Measurements from ENCODE around the gene COL19A1. TPM values are rescaled to one million over a fixed set of nuclear protein-coding genes. Genes with fewer than 3 reads are reported as not detected.

Gene COL19A1
- total RNA-seq, 2 donors from 2014 or later, result 0.42 TPM; not detected in 1

- DNase-seq (ENCODE audit: low spot score) (no peak), ATAC-seq (no peak)
- H3K36me3 Mint-ChIP-seq, result no peaks in the 10 kb centered on the region
- no peak overlapping the region for H3K4me3 Mint-ChIP-seq
- H3K27ac Mint-ChIP-seq, result no peak overlapping the region
- H3K4me1 Mint-ChIP-seq (ENCODE audit: low read depth in 2 of 2), result no peaks in the 10 kb centered on the region
- H3K9me3 Mint-ChIP-seq, result no peaks in the 10 kb centered on the region
- H3K27me3 Mint-ChIP-seq, result no peaks in the 10 kb centered on the region
Observed at GRCh38 chr6:70045413-70045812, 179.1 kb downstream of the COL19A1 start.

- Mint-ChIP-seq H3K4me1 (ENCODE audit: low read depth in 2 of 2) (no peaks in the 10 kb centered on the region), H3K9me3 (no peaks in the 10 kb centered on the region), H3K36me3 (no peaks in the 10 kb centered on the region), H3K27ac (no peak overlapping the region), H3K4me3 (no peak overlapping the region), H3K27me3 (no peaks in the 10 kb centered on the region)
- ATAC-seq, result no peak
- no peak for DNase-seq (ENCODE audit: low spot score)
Observed at GRCh38 chr6:70051197-70052124, 185.1 kb downstream of the COL19A1 start.

DNA sequence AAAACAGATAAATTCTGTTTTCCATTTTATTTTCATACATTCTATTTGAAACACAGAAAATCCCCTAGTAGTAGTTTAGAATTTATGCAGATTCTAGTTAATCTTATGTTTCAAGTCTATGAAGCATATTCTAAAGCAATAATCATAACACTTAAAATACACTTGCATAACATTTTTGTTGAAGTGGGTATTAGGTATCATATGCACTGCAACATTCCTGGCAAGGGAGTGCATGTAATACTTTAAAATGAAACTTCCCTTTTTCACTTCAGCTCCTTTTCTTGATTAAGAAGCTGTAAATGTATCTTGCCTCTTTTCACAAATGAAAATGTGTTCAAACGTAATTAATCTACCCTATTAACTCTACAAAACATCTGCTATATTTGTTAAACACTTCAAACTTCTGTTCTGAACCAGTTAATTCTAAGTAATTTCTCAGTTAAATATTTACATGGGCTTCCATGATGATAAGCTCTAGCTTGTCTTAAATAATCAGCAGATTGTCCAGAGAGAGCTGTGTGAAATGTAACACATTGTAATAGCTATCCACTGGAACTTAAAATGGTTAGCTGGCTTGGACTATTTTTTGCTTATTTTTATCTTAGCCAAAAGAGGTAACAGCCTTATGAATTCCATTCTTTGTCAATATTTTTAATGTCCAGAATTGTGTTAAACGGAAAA lies 192.8 kb downstream of the COL19A1 start:
- no peak for DNase-seq (ENCODE audit: low spot score)
- no peak overlapping the region for H3K4me3 Mint-ChIP-seq
- ATAC-seq, result no peak
- H3K4me1 Mint-ChIP-seq (ENCODE audit: low read depth in 2 of 2), result no peaks in the 10 kb centered on the region
- no peaks in the 10 kb centered on the region for H3K36me3 Mint-ChIP-seq
- no peaks in the 10 kb centered on the region for H3K27me3 Mint-ChIP-seq
- no peak overlapping the region for H3K27ac Mint-ChIP-seq
- peaks cover 10% of the 10 kb centered on the region for H3K9me3 Mint-ChIP-seq

DNA sequence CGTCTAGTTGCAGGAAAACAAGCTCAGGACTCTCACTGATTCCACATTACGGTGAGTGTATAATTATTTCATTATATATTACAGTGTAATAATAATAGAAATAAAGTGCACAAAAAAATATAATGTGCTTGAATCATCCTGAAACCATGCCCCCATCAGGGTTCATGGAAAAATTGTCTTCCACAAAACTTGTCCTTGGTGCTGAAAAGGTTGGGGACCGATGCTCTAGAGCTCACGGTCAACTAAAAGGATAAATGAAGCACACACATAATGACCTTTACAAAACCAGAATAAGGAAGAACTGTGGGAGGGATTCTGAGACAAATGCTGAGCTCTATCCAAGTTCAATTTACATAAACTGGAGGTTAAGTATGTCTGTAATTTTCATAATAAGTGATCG lies 194.3 kb downstream of the COL19A1 start:
- no peaks in the 10 kb centered on the region for H3K36me3 Mint-ChIP-seq
- no peak overlapping the region for H3K4me3 Mint-ChIP-seq
- no peak for ATAC-seq
- DNase-seq (ENCODE audit: low spot score), result no peak
- H3K4me1 Mint-ChIP-seq (ENCODE audit: low read depth in 2 of 2), result no peaks in the 10 kb centered on the region
- H3K9me3 Mint-ChIP-seq, result peaks cover 10% of the 10 kb centered on the region
- no peak overlapping the region for H3K27ac Mint-ChIP-seq
- H3K27me3 Mint-ChIP-seq, result no peaks in the 10 kb centered on the region

GRCh38 chr6:70061546-70061945 lies 195.2 kb downstream of the COL19A1 start:
- DNase-seq (ENCODE audit: low spot score) (no peak), ATAC-seq (no peak)
- Mint-ChIP-seq H3K4me1 (ENCODE audit: low read depth in 2 of 2) (no peaks in the 10 kb centered on the region), H3K4me3 (no peak overlapping the region), H3K36me3 (no peaks in the 10 kb centered on the region), H3K27ac (no peak overlapping the region), H3K9me3 (peaks cover 10% of the 10 kb centered on the region), H3K27me3 (no peaks in the 10 kb centered on the region)

DNA sequence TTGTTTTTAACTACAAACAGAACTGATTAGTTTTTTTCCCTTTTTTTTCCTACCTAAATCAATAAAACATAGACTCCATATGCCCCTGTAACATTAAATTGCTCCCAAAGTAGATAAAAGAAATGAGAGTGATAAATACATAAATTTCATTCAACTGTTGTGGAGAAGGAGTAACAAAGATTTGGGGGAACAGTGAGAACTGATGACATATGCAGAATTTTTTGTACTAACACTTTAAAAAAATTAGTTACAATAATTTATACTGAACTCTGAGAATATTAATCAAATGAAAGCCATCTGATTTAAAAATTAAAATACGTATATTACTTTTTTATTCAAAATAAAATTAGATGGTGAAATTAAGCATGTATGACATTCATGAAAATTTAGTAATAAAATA lies 195.7 kb downstream of the COL19A1 start:
- Mint-ChIP-seq H3K27me3 (no peaks in the 10 kb centered on the region), H3K27ac (no peak overlapping the region), H3K36me3 (no peaks in the 10 kb centered on the region), H3K9me3 (peaks cover 12% of the 10 kb centered on the region), H3K4me1 (ENCODE audit: low read depth in 2 of 2) (no peaks in the 10 kb centered on the region), H3K4me3 (no peak overlapping the region)
- ATAC-seq (no peak), DNase-seq (ENCODE audit: low spot score) (no peak)

DNA sequence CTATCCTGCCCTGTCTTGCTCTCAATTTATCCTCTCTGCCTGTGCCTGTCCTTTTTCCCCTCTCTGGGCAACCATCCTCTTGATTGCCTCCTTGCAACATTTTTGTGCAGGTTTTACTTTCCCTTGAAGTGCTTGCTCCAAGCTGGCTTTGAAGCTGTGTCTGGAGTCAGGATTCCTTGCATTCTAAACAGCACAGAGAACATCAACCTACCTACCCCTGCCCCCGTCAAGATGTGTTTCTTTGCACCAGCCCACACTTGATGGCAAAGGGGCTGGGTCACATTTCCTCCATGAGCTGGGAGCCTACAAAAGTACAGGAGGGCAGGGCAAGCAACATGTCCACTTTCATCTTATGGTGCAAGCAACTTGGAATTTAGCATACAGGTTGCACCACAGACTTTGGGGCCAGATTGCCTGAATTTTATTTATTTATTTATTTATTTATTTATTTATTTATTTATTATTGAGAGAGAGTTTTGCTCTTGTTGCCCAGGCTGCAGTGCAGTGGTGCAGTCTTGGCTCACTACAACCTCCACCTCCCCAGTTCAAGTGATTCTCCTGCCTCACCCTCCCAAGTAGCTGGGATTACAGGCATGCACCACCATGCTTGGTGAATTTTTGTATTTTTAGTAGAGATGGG lies 206.3 kb downstream of the COL19A1 start:
- no peaks in the 10 kb centered on the region for H3K4me1 Mint-ChIP-seq (ENCODE audit: low read depth in 2 of 2)
- no peaks in the 10 kb centered on the region for H3K27me3 Mint-ChIP-seq
- DNase-seq (ENCODE audit: low spot score) (no peak), ATAC-seq (no peak)
- H3K27ac Mint-ChIP-seq, result no peak overlapping the region
- H3K4me3 Mint-ChIP-seq, result no peak overlapping the region
- H3K36me3 Mint-ChIP-seq, result no peaks in the 10 kb centered on the region
- peaks cover 8% of the 10 kb centered on the region for H3K9me3 Mint-ChIP-seq

DNA sequence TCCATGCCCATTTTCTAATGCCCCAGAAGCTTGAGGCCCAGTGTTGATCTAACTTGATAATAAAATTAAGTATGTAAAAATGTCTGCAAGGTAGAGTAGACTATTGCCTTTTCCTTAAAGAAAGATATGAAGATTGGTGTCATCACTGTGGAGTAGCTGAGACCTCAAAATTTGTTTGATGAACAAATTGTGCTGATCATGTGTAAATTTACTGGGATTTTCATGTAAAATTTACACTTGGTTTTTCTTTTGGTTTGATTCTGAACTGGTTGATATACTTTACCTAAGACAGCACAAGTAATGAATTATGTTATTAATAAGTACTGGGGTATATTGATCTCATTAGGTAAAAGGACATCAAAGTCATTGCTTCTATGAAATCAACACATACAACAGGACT lies 207.3 kb downstream of the COL19A1 start:
- no peaks in the 10 kb centered on the region for H3K36me3 Mint-ChIP-seq
- H3K4me3 Mint-ChIP-seq, result no peak overlapping the region
- ATAC-seq (no peak), DNase-seq (ENCODE audit: low spot score) (no peak)
- no peaks in the 10 kb centered on the region for H3K4me1 Mint-ChIP-seq (ENCODE audit: low read depth in 2 of 2)
- H3K9me3 Mint-ChIP-seq, result peaks cover 8% of the 10 kb centered on the region
- no peak overlapping the region for H3K27ac Mint-ChIP-seq
- H3K27me3 Mint-ChIP-seq, result no peaks in the 10 kb centered on the region

- Mint-ChIP-seq H3K27me3 (no peaks in the 10 kb centered on the region), H3K36me3 (no peaks in the 10 kb centered on the region), H3K9me3 (peaks cover 4% of the 10 kb centered on the region), H3K4me1 (ENCODE audit: low read depth in 2 of 2) (no peaks in the 10 kb centered on the region), H3K27ac (no peak overlapping the region), H3K4me3 (no peak overlapping the region)
- ATAC-seq (no peak), DNase-seq (ENCODE audit: low spot score) (no peak)
Observed at GRCh38 chr6:70079241-70079640, 212.9 kb downstream of the COL19A1 start.

DNA sequence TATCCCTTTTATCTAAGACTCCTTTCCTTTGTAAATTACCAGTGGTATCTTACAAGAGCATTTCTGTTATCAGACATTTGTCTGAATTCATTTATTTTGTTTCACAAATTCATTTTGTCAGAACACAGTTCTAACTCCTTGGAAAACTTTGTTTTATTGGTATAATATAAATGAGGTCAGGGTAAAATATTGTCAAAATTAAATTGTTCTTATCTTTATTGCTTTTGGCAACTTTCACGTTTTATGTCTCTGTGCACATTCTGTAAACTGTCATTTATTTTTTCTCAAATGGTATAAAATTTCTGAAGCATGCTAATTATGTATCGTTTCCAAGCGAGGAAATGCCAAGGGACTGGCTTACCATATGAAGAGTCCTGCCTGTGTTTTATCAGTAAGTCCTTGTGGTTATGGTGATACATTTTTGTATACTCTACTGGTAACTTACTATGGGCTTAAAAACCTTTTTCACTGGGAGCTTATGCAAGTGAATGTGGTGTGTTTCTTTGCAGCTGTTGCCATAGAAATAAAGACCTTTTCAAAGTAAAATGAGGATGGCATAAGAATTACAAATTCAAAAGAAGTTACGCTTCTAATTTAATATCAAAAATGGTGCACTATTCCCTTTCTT lies 214.2 kb downstream of the COL19A1 start:
- ATAC-seq, result no peak
- Mint-ChIP-seq H3K9me3 (peaks cover 4% of the 10 kb centered on the region), H3K27ac (no peak overlapping the region), H3K4me1 (ENCODE audit: low read depth in 2 of 2) (no peaks in the 10 kb centered on the region), H3K4me3 (no peak overlapping the region), H3K36me3 (no peaks in the 10 kb centered on the region), H3K27me3 (no peaks in the 10 kb centered on the region)
- DNase-seq (ENCODE audit: low spot score), result no peak

DNA sequence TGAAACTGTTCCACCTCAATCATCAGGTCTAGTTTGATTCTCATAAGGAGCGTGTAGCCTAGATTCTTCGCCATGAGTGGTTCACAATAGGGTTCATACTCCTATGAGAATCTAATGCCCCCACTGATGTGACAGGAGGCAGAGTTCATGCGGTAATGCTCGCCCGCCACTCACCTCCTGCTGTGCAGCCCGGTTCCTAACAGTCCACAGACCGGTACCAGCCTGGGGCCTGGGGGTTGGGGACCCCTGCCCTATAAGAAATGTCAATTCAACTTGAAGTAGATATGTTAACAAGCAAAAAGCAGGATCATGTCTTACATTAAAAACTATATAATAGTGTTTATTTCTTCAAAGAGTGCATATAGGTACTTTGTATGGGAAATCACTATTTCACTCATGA lies 216.5 kb downstream of the COL19A1 start:
- no peak overlapping the region for H3K27ac Mint-ChIP-seq
- no peaks in the 10 kb centered on the region for H3K36me3 Mint-ChIP-seq
- DNase-seq (ENCODE audit: low spot score), result no peak
- ATAC-seq, result no peak
- H3K4me1 Mint-ChIP-seq (ENCODE audit: low read depth in 2 of 2), result no peaks in the 10 kb centered on the region
- H3K9me3 Mint-ChIP-seq, result peaks cover 4% of the 10 kb centered on the region
- no peak overlapping the region for H3K4me3 Mint-ChIP-seq
- no peaks in the 10 kb centered on the region for H3K27me3 Mint-ChIP-seq

GRCh38 chr6:70086806-70087205 lies 220.4 kb downstream of the COL19A1 start:
- Mint-ChIP-seq H3K27me3 (no peaks in the 10 kb centered on the region), H3K36me3 (no peaks in the 10 kb centered on the region), H3K27ac (no peak overlapping the region), H3K9me3 (no peaks in the 10 kb centered on the region), H3K4me1 (ENCODE audit: low read depth in 2 of 2) (no peaks in the 10 kb centered on the region), H3K4me3 (no peak overlapping the region)
- no peak for DNase-seq (ENCODE audit: low spot score)
- ATAC-seq, result no peak

- H3K9me3 Mint-ChIP-seq, result peaks cover 3% of the 10 kb centered on the region
- no peak for ATAC-seq
- H3K4me3 Mint-ChIP-seq, result no peak overlapping the region
- no peak overlapping the region for H3K27ac Mint-ChIP-seq
- H3K36me3 Mint-ChIP-seq, result no peaks in the 10 kb centered on the region
- H3K27me3 Mint-ChIP-seq, result no peaks in the 10 kb centered on the region
- H3K4me1 Mint-ChIP-seq (ENCODE audit: low read depth in 2 of 2), result no peaks in the 10 kb centered on the region
- DNase-seq (ENCODE audit: low spot score), result no peak
Observed at GRCh38 chr6:70094156-70094555, 227.8 kb downstream of the COL19A1 start.

- Mint-ChIP-seq H3K36me3 (no peaks in the 10 kb centered on the region), H3K4me1 (ENCODE audit: low read depth in 2 of 2) (no peaks in the 10 kb centered on the region), H3K27me3 (no peaks in the 10 kb centered on the region), H3K9me3 (no peaks in the 10 kb centered on the region), H3K4me3 (no peak overlapping the region), H3K27ac (no peak overlapping the region)
- ATAC-seq, result no peak
- no peak for DNase-seq (ENCODE audit: low spot score)
Observed at GRCh38 chr6:70099732-70100131, 233.4 kb downstream of the COL19A1 start.
